ENCODE results near the gene ARHGAP27.

ARHGAP27 gene

DNA sequence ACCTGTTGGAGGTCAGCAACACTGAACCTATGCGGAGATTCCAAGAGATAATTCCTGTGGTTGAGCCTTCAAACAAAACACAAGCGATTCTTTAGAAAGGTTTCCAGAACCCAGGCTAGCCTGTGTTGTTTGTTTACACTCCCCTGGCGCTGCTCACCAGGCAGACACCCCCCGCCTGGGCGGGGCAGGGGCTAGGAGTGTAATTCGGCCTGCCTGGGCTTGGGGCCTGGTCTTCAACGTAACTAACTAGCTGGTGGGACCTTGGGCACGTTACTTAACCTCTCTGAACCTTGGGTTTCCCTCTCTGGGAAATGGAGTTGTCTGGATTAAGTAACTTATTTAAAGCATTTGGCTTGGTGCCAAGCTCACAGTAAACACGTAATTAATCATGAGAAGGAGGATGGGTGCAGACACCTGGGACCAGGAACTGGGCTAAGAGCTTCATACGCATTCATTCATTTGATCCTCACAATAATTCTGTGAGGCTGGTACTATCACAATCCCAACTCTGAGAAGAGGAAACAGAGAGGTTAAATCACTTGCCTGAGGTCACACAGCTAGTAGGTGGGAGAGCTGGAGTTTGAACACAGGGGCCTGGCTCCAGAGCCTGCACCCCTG, 7.6 kb upstream of the ARHGAP27 start:
- DNase-seq (ENCODE audit: insufficient read length, low spot score): no peak
- no peak for TF ChIP-seq POLR2A (IDR thresholded peaks at IDR 0.05; ENCODE audit: low read depth, low read length)
- no peak for FAIRE-seq

- FAIRE-seq: no peak
- no peak for TF ChIP-seq POLR2A (IDR thresholded peaks at IDR 0.05; ENCODE audit: low read depth, low read length)
- DNase-seq (ENCODE audit: insufficient read length, low spot score): no peak
Observed at GRCh38 chr17:45438931-45439610, 6.4 kb upstream of the ARHGAP27 start.

DNA sequence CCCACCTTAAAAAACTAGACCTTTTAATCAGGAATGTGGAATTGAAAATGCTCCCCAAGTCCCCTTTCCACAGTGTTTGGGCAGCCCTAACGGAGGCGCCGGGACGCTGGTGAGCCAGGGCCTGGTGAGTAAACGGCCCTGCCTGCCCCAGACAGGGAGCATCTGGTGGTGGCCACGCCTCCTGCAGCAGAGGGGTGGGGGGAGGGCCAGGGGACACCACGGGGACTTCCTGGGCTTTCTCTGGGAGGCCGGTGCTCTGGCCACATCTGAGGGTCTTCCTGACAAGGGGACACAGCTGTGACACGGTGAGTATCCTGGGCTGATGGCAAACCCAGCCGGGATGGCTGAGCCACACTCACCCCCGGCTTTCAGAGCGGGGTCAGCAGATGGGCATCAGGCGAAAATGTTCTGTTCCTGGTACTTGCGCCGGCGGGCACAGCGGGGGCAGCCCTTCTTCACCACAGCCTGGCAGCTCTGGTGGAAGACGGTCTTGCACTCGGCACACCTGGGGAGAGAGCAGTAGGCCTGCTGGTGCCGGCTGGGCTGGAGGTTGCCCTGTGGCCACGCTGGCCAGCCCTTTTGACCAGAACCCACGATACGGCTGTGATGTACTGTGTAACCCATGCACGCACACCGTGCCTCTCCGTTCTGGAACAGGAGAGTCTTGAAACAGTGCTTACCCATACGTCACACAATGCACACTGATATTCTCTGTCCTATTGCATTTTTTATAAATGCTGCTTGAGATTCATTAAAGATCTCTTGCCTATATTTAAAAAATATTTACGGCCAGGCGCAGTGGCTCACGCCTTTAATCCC, 5.0 kb upstream of the ARHGAP27 start:
- FAIRE-seq (no peak), DNase-seq (ENCODE audit: insufficient read length, low spot score) (no peak)
- no peak for TF ChIP-seq POLR2A (IDR thresholded peaks at IDR 0.05; ENCODE audit: low read depth, low read length)

DNA sequence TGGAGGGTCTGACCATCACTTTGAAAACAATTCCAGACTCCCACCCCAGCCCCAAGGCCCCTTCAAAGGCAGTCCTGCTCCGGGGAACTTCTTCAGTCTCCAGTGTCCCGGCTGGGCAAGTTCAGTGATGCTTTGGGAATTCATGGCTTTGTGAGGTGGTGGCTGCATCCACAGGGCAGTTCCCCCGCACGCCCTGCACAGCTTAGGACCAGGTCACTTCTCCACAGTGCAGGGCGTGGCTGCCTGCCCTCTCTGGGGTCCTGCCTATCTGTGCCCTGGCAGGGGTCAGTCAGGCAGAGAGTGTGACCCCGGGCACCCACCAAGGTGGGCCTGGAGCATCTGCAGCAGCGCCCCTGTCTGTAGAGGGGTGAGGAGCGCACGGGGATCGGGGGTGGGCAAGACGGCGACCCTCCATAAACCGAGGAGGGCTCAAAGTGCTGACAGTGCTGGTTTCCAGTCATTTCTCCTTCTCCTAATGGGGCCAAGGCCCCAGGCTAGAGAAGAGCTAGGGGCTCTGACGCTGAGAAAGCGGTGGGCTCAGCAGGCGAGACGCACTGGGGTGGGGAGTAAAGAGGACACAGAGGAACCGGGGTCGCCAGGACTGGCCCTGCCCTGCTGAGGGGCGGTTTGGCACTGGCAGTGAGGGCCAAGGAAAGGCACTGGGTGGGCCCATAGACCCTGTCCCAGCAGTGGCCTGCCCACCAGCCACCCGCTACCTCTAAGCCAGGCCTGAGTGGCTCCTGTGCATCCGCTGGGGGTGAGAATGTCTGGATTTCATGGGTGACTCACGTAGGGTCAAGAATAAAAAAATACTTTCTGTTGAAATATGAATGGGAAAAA, 4.2 kb upstream of the ARHGAP27 start:
- TF ChIP-seq POLR2A (IDR thresholded peaks at IDR 0.05; ENCODE audit: low read depth, low read length): no peak
- FAIRE-seq (no peak), DNase-seq (ENCODE audit: insufficient read length, low spot score) (no peak)

GRCh38 chr17:45436161-45436560, 3.5 kb upstream of the ARHGAP27 start:
- no peak for TF ChIP-seq POLR2A (IDR thresholded peaks at IDR 0.05; ENCODE audit: low read depth, low read length)
- DNase-seq (ENCODE audit: insufficient read length, low spot score) (no peak), FAIRE-seq (no peak)

DNA sequence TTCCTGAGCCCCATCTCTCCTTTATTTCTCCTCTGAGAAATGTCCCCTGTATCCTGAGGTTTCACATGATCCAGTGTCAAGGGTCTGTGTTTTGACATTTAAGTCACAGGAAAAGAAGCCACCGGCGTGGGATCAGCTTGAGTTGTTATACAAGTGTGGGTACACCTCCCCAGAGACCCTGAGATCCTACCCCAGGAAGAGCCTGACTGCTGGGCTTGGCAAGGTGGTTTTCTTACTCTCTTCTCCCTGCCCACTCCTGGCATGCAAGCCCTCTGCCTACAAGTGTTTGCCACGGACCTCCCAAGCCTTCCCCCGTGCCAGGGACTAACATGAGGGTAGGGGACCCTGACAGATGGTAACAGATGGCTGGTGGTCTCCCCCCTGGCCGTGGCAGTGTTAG, 2.8 kb upstream of the ARHGAP27 start:
- DNase-seq (ENCODE audit: insufficient read length, low spot score) (no peak), FAIRE-seq (no peak)
- TF ChIP-seq POLR2A (IDR thresholded peaks at IDR 0.05; ENCODE audit: low read depth, low read length): no peak

DNA sequence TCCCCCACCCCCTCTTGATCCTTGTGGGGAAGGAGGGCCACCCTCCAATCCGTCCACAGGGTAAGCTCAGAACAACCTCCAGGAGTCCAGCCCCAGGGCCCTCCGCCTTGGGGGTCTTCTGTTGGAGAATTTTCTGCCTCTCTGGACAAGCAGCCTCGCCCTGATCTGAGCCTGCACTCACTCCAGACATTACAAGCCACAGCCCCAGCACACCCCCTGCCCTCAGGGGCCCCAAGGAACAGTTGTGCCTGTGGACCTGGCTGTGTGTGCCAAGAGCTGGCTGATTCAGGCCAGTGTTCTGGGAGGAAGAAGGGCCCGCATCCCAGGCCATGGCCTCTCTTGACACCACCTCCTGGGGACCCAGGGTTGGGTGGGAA, 477 bp upstream of the ARHGAP27 start:
- no peak for TF ChIP-seq POLR2A (IDR thresholded peaks at IDR 0.05; ENCODE audit: low read depth, low read length)
- DNase-seq (ENCODE audit: insufficient read length, low spot score): no peak
- FAIRE-seq: no peak

GRCh38 chr17:45431531-45432404, 902 bp downstream of the ARHGAP27 start:
- 0 out of 2 replicates have a peak, but pooled peaks have one; percentile 39 for TF ChIP-seq POLR2A (IDR thresholded peaks at IDR 0.05; ENCODE audit: low read depth, low read length)
- DNase-seq (ENCODE audit: insufficient read length, low spot score): peak; percentile 100
- no peak for FAIRE-seq

DNA sequence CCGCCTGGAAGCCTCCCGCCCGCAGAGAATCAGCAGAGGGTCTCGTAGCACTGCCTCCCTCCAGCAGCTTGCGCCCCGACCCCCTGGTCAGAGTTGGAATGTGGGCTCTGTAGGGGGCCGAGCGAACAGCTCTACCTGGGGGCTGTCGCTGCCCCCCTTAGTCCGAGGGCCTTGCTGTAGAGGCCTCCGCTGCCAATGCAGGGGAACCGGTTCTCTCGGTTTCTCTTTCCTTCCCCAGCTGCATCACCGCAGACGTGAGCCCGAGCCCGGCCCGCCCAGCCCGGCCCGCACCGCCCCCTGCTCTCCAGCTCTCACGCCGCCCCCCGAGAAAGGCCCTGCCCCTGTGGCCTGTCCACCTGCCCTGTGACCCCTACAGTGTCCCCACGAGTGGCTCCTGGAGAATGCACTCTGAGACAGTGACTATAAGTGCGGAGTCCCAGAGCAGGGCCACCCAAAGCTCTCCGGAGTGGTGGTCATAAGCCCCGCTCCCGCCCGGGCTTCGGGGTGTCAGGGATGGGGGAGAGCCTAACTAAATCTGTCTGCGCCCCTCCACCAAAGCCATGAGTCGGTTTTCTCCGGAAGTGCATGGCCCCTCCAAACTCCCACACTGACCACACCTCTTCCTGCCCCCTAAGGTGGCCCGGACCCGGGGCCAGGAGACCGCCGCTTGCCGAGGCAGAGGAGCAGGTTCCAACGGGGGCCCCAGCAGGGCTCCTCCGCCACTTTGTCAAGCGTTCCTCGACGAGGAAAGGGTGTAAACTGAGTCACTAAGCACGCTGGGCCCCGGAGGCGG, 1.7 kb downstream of the ARHGAP27 start:
- TF ChIP-seq POLR2A (IDR thresholded peaks at IDR 0.05; ENCODE audit: low read depth, low read length): no peak
- FAIRE-seq (no peak), DNase-seq (ENCODE audit: insufficient read length, low spot score) (no peak)

GRCh38 chr17:45430006-45430737, 2.5 kb downstream of the ARHGAP27 start:
- FAIRE-seq (no peak), DNase-seq (ENCODE audit: insufficient read length, low spot score) (no peak)
- no peak for TF ChIP-seq POLR2A (IDR thresholded peaks at IDR 0.05; ENCODE audit: low read depth, low read length)

DNA sequence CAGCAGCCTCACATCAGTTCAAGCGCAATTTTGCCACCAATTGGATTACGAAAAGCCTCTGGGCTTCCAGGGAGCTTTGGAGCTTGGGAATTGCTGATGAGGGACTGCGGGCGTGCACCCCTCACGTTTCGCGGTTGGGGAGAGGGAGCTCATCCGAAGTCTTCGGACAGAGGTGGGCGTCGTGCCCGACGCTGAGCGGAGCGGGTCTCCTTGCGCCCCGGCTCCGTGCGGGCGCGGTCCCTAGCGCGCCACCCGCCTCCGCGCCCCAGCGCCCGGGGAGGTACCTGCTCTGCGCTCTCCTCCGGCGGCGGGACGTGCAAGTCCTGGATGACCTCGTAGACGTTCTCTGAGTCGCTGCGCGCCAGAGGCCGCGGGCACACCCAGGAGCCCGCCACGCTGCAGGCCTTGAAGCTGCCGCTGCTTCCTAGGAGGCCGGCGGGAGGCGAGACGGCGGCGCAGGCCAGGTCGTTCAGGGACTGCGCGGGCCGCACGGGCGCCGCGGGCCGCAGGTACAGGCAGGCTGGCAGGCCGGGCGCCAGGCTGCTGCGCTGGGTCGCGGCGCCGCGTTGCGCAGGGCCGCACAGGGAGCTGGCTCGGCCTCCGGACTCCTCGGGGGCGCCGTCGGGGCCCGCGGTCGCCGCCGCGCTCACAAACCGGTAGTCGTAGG, 3.2 kb downstream of the ARHGAP27 start:
- DNase-seq (ENCODE audit: insufficient read length, low spot score) (no peak), FAIRE-seq (no peak)
- no peak for TF ChIP-seq POLR2A (IDR thresholded peaks at IDR 0.05; ENCODE audit: low read depth, low read length)
